GM12892 (cell line): ENCODE results near the gene HELZ2.

Experiments
- DNase-seq: peaks from one replicate; pipeline ENCODE4 v3.0.0; 2011; ENCODE audit not compliant: insufficient read length
- FAIRE-seq: peaks from 2 replicates; lab custom pipeline; 2011; peaks lifted over from hg19 to GRCh38; lab: Jason Lieb, UNC
- POLR2A ChIP-seq: IDR thresholded peaks from 2 replicates; pipeline ENCODE4 v1.6.1; 2011; ENCODE audit warnings: low read depth, low read length, control low read depth
- POLR2AphosphoS5 ChIP-seq: IDR thresholded peaks from 2 replicates; pipeline ENCODE4 v1.6.1; 2011; ENCODE audit warnings: low read depth, low read length, control low read depth
- TAF1 ChIP-seq: IDR thresholded peaks from 2 replicates; pipeline ENCODE4 v1.6.1; 2011; ENCODE audit warnings: low read depth, mild to moderate bottlenecking, control low read depth, low read length, borderline replicate concordance

HELZ2 gene

GRCh38 chr20:63567136-63567385 is 7.0 kb downstream of the HELZ2 start:
- FAIRE-seq, result no peak

GRCh38 chr20:63566395-63567135 is 7.5 kb downstream of the HELZ2 start:
- DNase-seq (no peak), FAIRE-seq (peak; percentile 92)
- TF ChIP-seq POLR2A (no peak), POLR2AphosphoS5 (no peak), TAF1 (no peak)

More at GRCh38 chr20:63567136-63567385, 7.0 kb downstream of the HELZ2 start:
- TF ChIP-seq POLR2A (no peak), TAF1 (no peak), POLR2AphosphoS5 (no peak)
- DNase-seq, result no peak

DNA sequence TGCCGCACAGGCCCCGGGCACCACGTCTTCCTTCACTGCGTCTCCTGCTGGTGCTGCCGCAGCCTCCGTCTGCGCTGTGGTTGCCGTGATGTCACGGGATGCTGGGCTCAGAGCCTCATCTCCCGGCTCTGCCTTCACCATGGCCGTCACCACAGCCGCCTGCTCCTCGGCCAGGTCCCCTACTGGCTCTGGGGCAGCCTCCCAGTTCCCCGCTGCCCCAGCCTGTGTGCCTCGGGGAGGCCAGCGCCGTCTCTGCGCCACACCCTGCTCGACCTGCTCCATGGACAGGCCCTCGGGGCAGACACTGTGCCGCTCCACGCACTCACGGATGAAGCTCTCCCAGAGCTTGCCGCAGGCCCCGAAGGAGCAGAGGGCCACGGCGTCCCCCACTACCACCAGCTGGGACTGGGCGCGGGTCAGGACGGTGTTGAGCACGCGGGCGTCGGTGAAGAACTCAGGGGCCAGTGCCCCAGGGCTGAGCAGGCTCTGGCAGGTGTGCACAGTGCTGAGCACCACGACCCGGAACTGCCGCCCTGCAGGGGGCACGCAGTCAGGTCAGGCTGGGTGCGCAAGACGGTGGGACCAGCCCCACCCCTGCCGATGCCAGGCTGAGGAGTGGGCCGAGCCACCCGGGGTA is 8.2 kb downstream of the HELZ2 start:
- TF ChIP-seq TAF1 (no peak), POLR2A (no peak), POLR2AphosphoS5 (no peak)
- DNase-seq, result no peak
- FAIRE-seq, result no peak

GRCh38 chr20:63565021-63565698 is 8.9 kb downstream of the HELZ2 start:
- no peak for TF ChIP-seq TAF1
- TF ChIP-seq POLR2AphosphoS5, result no peak
- no peak for TF ChIP-seq POLR2A
- DNase-seq, result no peak
- FAIRE-seq, result no peak

- no peak for DNase-seq
- no peak for FAIRE-seq
- no peak for TF ChIP-seq POLR2AphosphoS5
Observed at GRCh38 chr20:63564036-63564810, 9.8 kb downstream of the HELZ2 start.

DNA sequence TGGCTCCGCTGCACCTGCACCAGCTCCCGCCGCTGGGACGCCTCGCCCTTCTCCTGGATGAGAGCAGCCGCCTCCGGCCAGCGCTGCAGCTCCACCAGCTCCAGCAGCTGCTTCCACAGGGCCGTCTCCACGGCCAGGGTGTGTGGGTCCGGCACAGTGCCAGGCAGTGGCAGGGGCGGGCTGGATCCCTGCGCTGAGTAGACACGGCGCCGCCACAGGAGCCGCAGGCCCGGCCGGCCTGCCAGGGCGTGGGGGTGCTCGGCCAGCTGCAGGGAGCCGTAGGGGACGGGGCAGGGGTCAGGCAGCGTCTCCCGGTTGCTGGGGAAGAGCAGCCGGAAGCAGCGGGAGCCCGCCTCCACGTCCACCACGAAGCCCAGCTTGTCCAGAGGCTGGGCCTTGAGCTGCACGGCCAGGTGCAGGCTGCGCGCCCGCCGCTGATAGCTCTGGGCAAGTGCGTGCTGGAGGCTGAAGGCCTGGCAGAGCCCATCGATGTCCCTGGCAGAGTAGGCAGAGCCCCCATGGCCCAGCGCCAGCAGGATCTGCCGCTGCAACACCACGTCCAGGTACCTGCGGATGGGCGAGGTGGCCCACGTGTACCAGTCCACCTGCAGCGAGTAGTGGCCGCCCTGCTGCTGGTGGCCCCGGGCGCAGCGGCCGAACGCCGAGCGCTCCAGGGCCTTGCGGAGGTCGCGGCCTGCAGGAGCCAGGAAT is 10.7 kb downstream of the HELZ2 start:
- FAIRE-seq (no peak), DNase-seq (no peak)
- TF ChIP-seq TAF1 (no peak), POLR2AphosphoS5 (no peak), POLR2A (no peak)

DNA sequence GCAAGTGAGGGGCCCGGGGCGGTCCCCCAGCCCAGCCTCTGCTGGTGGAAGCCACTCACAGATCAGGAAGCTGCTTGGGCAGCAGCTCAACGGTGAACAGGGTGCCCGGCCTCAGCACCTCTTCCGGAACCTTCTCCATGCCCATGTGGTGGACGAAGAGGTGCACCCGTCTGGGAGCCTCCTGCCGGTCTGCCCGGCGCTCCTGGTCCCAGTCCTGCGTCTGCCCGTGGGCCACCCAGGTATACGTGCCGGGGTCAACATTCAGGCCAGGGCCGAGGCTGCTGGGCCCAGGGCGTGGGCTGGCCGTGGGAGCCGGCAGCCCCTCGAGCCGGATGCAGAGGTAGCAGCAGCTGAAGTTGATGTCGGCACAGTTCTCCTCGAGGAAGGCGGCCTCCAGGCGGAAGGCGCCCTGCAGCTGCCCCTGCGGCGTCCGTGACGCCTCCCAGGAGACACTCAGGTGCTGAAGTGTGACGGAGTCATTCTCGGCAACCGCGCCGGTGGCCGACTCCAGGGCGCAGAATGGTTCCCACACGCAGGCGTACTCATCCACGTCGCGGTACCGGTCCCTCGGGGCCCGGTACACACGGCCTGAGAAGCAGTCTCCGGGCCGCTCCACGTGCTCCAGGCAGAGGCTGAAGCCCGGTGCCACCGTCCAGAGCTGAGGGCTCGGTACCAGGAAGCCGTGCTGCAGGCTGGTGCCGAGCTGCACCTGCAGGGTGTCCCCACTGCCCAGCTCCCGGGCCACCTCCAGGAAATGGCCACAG is 11.4 kb downstream of the HELZ2 start:
- no peak for TF ChIP-seq POLR2A
- TF ChIP-seq POLR2AphosphoS5, result no peak
- TF ChIP-seq TAF1, result no peak
- no peak for FAIRE-seq
- no peak for DNase-seq

DNA sequence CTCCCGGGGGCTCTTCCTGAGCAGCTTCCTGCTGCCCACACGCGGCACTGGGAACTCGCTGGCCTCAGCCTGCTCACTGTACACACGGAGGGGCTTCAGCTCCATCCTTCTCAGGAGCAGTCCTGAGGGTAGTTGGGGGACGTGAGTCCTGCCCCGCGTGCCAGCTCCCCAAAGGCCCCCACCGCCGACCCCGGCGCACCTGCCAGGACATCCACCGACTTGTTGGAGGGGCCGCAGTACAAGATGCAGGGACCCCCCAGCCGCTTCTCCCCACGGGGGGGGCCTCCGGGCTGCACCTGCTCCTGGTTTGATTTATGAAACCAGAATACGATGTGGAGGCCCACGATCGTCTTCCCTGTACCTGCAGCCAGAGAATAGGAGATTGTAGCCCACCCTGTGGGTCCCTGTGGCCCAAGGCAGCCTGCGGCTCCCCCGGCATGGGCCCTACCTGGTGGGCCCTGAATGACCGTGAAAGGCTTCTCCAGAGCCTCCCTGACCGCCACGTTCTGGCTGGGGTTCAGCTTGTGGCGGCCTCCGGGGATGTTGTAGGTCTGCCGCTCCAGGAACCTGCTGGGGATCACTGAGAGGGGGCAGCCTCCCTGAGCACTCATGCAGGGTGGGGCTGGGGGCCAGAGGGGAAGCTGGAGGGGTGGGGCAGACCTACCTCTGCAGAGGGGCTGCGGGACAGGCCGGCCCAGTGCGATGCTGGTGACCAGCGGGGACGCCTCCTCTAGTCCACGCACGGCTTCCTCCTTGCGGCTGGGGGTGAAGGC is 12.2 kb downstream of the HELZ2 start:
- no peak for TF ChIP-seq POLR2AphosphoS5
- no peak for TF ChIP-seq TAF1
- no peak for TF ChIP-seq POLR2A
- FAIRE-seq (no peak), DNase-seq (no peak)

GRCh38 chr20:63560856-63561609 is 13.0 kb downstream of the HELZ2 start:
- no peak for TF ChIP-seq TAF1
- no peak for TF ChIP-seq POLR2AphosphoS5
- TF ChIP-seq POLR2A, result no peak
- DNase-seq (no peak), FAIRE-seq (no peak)
